ENCODE results near the gene TMUB1. TPM values are rescaled to one million over a fixed set of nuclear protein-coding genes. Genes with fewer than 3 reads are reported as not detected.

TMUB1 gene
- total and polyA plus RNA-seq, 2 donors (not counting 1 experiment from before 2014, with no cell fraction given): 49.2 to 102 TPM

GRCh38 chr7:151040616-151041375 is 42.5 kb downstream of the TMUB1 start:
- ChIA-PET POLR2A (no interaction called here), CTCF (no interaction called here)
- Mint-ChIP-seq H3K27me3 (no peaks in the 10 kb centered on the region), H3K9me3 (ENCODE audit: insufficient read depth) (no peaks in the 10 kb centered on the region), H3K4me3 (no peak overlapping the region), H3K27ac (no peak overlapping the region), H3K4me1 (no peaks in the 10 kb centered on the region)
- no peak overlapping the region for H3K4me2 ChIP-seq (replicated peaks; ENCODE audit: low read depth, low read length, poor library complexity, severe bottlenecking)
- no peaks in the 10 kb centered on the region for H3K9me3 ChIP-seq (ENCODE audit: control extremely low read depth in 1 of 3, control insufficient read depth in 2 of 3, insufficient read depth in 1 of 3, low read length in 2 of 3)
- H4K20me1 ChIP-seq (ENCODE audit: control insufficient read depth, insufficient read depth, low read length, poor library complexity, severe bottlenecking): no peaks in the 10 kb centered on the region
- no peak overlapping the region for H3K27ac ChIP-seq (ENCODE audit: low read length in 2 of 2)
- no peak overlapping the region for H3K4me3 ChIP-seq (ENCODE audit: control extremely low read depth in 1 of 5, extremely low read depth in 1 of 5, insufficient read depth in 1 of 5, low read depth in 2 of 5, low read length in 4 of 5)
- no peak for DNase-seq
- 95% methylated on average over 30 of the region's 30 CpGs for WGBS (ENCODE audit: insufficient coverage)
- no peaks in the 10 kb centered on the region for H3K79me2 ChIP-seq (ENCODE audit: control insufficient read depth, insufficient read depth, low read length)
- H3K9ac ChIP-seq (ENCODE audit: low read length): no peak overlapping the region
- intact Hi-C loops (cut with micrococcal nuclease): no loop called here
- H2AFZ ChIP-seq (ENCODE audit: insufficient read depth, low read depth, low read length, poor library complexity, severe bottlenecking): no peak overlapping the region
- no peak for ATAC-seq (ENCODE audit: low read depth)
- no peaks in the 10 kb centered on the region for H3K4me1 ChIP-seq (ENCODE audit: control insufficient read depth in 2 of 2, insufficient read depth in 2 of 2, low read length in 2 of 2)
- TF ChIP-seq EZH2 (IDR thresholded peaks at IDR 0.05; ENCODE audit: borderline replicate concordance, insufficient read depth, low read depth, low read length, poor library complexity, severe bottlenecking) (no peak), CTCF (IDR thresholded peaks at IDR 0.05) (no peak)
- H3K36me3 ChIP-seq (replicated peaks in 1 of 2; ENCODE audit: control extremely low read depth in 1 of 2, control insufficient read depth in 1 of 2, extremely low read depth in 1 of 2, insufficient read depth in 2 of 2, low read length in 1 of 2): peaks cover 0 to 7% of the 10 kb centered on the region in 2 experiments
- H3K27me3 ChIP-seq (replicated peaks in 1 of 4; ENCODE audit: control extremely low read depth in 1 of 4, control insufficient read depth in 3 of 4, insufficient read depth in 4 of 4, low read length in 3 of 4): no peaks in the 10 kb centered on the region

GRCh38 chr7:151039850-151040548 is 43.3 kb downstream of the TMUB1 start:
- Histone ChIP-seq H3K4me1 (ENCODE audit: control insufficient read depth in 2 of 2, insufficient read depth in 2 of 2, low read length in 2 of 2) (no peaks in the 10 kb centered on the region), H3K4me2 (replicated peaks; ENCODE audit: low read depth, low read length, poor library complexity, severe bottlenecking) (no peak overlapping the region), H3K9ac (ENCODE audit: low read length) (no peak overlapping the region), H3K27ac (ENCODE audit: low read length in 2 of 2) (no peak overlapping the region), H3K9me3 (ENCODE audit: control extremely low read depth in 1 of 3, control insufficient read depth in 2 of 3, insufficient read depth in 1 of 3, low read length in 2 of 3) (no peaks in the 10 kb centered on the region), H2AFZ (ENCODE audit: insufficient read depth, low read depth, low read length, poor library complexity, severe bottlenecking) (no peak overlapping the region), H4K20me1 (ENCODE audit: control insufficient read depth, insufficient read depth, low read length, poor library complexity, severe bottlenecking) (no peaks in the 10 kb centered on the region), H3K79me2 (ENCODE audit: control insufficient read depth, insufficient read depth, low read length) (no peaks in the 10 kb centered on the region), H3K27me3 (replicated peaks in 1 of 4; ENCODE audit: control extremely low read depth in 1 of 4, control insufficient read depth in 3 of 4, insufficient read depth in 4 of 4, low read length in 3 of 4) (no peaks in the 10 kb centered on the region), H3K36me3 (replicated peaks in 1 of 2; ENCODE audit: control extremely low read depth in 1 of 2, control insufficient read depth in 1 of 2, extremely low read depth in 1 of 2, insufficient read depth in 2 of 2, low read length in 1 of 2) (peaks cover 0 to 15% of the 10 kb centered on the region in 2 experiments), H3K4me3 (ENCODE audit: control extremely low read depth in 1 of 5, extremely low read depth in 1 of 5, insufficient read depth in 1 of 5, low read depth in 2 of 5, low read length in 4 of 5) (no peak overlapping the region)
- Mint-ChIP-seq H3K4me1 (no peaks in the 10 kb centered on the region), H3K4me3 (no peak overlapping the region), H3K27me3 (no peaks in the 10 kb centered on the region), H3K9me3 (ENCODE audit: insufficient read depth) (no peaks in the 10 kb centered on the region), H3K27ac (no peak overlapping the region)
- 73% methylated on average over 16 of the region's 18 CpGs for WGBS (ENCODE audit: insufficient coverage)
- POLR2A ChIA-PET: no interaction called here
- DNase-seq (no peak), ATAC-seq (ENCODE audit: low read depth) (no peak)
- intact Hi-C loops (cut with micrococcal nuclease): no loop called here
- TF ChIP-seq EZH2 (IDR thresholded peaks at IDR 0.05; ENCODE audit: borderline replicate concordance, insufficient read depth, low read depth, low read length, poor library complexity, severe bottlenecking): no peak
- no peak for TF ChIP-seq CTCF (IDR thresholded peaks at IDR 0.05)
- CTCF ChIA-PET: no interaction called here

All from B cell (primary cell).